Measurements from ENCODE around the gene TRABD2B.

- no peak for TF ChIP-seq POLR2A (IDR thresholded peaks at IDR 0.05)
- TF ChIP-seq CTCF (IDR thresholded peaks at IDR 0.05 in 4 of 5, conservative IDR thresholded peaks at IDR 0.05 in 1 of 5): no peak
Measured at GRCh38 chr1:47918257-47918867, 78.8 kb downstream of the TRABD2B start.
